ENCODE data around the gene NFKBIA. TPM values are rescaled to one million over a fixed set of nuclear protein-coding genes. Genes with fewer than 3 reads are reported as not detected.
"Not testable (repeated sequence)": the region's sequence is repeated elsewhere in the genome, so short reads cannot be mapped to it uniquely, and the experiment has no call there.

NFKBIA gene
- total RNA-seq, 6 experiments from 2014 or later = 84.8 to 140 (median 106) TPM

- DNase-seq = peak in 1 of 3 donors; percentile 35
- WGBS (ENCODE audit: insufficient coverage, low coverage, low lambda C conversion rate, missing lambda C conversion rate) = 57% methylated on average over 6 of the region's 11 CpGs
- Histone ChIP-seq H3K36me3 (no peaks in the 10 kb centered on the region), H3K4me1 (peaks cover 0 to 17% (median 3%) of the 10 kb centered on the region in 4 donors), H3K9me3 (no peaks in the 10 kb centered on the region), H3K4me3 (no peak overlapping the region), H3K27ac (peak overlapping the region; percentile 47 to 62 (median 53)), H3K27me3 (no peaks in the 10 kb centered on the region)
- peak; percentile 20 to 61 (median 48) for ATAC-seq
- intact Hi-C loops (cut with DNase I) = no loop called here
- no peak for TF ChIP-seq POLR2A (IDR thresholded peaks at IDR 0.05)
- TF ChIP-seq, protein P1, sequence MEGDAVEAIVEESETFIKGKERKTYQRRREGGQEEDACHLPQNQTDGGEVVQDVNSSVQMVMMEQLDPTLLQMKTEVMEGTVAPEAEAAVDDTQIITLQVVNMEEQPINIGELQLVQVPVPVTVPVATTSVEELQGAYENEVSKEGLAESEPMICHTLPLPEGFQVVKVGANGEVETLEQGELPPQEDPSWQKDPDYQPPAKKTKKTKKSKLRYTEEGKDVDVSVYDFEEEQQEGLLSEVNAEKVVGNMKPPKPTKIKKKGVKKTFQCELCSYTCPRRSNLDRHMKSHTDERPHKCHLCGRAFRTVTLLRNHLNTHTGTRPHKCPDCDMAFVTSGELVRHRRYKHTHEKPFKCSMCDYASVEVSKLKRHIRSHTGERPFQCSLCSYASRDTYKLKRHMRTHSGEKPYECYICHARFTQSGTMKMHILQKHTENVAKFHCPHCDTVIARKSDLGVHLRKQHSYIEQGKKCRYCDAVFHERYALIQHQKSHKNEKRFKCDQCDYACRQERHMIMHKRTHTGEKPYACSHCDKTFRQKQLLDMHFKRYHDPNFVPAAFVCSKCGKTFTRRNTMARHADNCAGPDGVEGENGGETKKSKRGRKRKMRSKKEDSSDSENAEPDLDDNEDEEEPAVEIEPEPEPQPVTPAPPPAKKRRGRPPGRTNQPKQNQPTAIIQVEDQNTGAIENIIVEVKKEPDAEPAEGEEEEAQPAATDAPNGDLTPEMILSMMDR (IDR thresholded peaks at IDR 0.05) = no peak
Observed at GRCh38 chr14:35384455-35385041, 20.0 kb downstream of the NFKBIA start.

- Histone ChIP-seq H3K9me3 (no peaks in the 10 kb centered on the region), H3K27ac (peak overlapping the region; percentile 33 to 62 (median 53)), H3K4me3 (no peak overlapping the region), H3K27me3 (no peaks in the 10 kb centered on the region), H3K36me3 (no peaks in the 10 kb centered on the region), H3K4me1 (peaks cover 0 to 17% (median 3%) of the 10 kb centered on the region in 4 donors)
- 72% methylated on average over 3 of the region's 10 CpGs for WGBS (ENCODE audit: insufficient coverage, low coverage, low lambda C conversion rate, missing lambda C conversion rate)
- ATAC-seq (no peak), DNase-seq (no peak)
- intact Hi-C loops (cut with DNase I) = no loop called here
- TF ChIP-seq POLR2A (IDR thresholded peaks at IDR 0.05) = no peak
- TF ChIP-seq, protein P1 (IDR thresholded peaks at IDR 0.05) = no peak
Observed at GRCh38 chr14:35383569-35384454, 20.7 kb downstream of the NFKBIA start.

DNA sequence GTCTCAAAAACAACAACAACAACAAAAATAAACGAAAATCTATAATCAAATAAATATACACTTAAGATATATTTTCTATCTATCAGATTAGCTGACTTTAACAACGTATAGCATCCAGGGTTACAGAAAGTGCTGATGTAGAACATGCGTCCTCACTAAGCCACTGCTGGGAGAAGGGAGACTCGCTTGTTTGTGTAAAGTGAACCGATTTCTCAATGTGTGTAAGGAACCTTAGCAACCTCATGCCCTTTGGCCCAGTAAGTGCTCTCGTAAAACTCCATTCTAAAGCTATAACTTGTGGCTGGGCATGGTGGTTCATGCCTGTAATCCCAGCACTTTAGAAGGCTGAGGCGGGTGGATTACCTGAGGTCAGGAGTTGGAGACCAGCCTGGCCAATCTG is 23.8 kb downstream of the NFKBIA start:
- no peak for TF ChIP-seq POLR2A (IDR thresholded peaks at IDR 0.05)
- TF ChIP-seq, protein P1 (IDR thresholded peaks at IDR 0.05) = no peak
- DNase-seq = no peak
- Histone ChIP-seq H3K36me3 (no peaks in the 10 kb centered on the region), H3K4me1 (peaks cover 0 to 15% (median 1%) of the 10 kb centered on the region in 4 donors), H3K27me3 (no peaks in the 10 kb centered on the region), H3K27ac (peak overlapping the region in 1 of 3 donors; percentile 33), H3K9me3 (no peaks in the 10 kb centered on the region), H3K4me3 (no peak overlapping the region)
- intact Hi-C loops (cut with DNase I) = no loop called here
- WGBS (ENCODE audit: insufficient coverage, low coverage, low lambda C conversion rate, missing lambda C conversion rate) = 43% methylated on average over 7 of the region's 7 CpGs
- peak; percentile 15 to 72 (median 44) for ATAC-seq

DNA sequence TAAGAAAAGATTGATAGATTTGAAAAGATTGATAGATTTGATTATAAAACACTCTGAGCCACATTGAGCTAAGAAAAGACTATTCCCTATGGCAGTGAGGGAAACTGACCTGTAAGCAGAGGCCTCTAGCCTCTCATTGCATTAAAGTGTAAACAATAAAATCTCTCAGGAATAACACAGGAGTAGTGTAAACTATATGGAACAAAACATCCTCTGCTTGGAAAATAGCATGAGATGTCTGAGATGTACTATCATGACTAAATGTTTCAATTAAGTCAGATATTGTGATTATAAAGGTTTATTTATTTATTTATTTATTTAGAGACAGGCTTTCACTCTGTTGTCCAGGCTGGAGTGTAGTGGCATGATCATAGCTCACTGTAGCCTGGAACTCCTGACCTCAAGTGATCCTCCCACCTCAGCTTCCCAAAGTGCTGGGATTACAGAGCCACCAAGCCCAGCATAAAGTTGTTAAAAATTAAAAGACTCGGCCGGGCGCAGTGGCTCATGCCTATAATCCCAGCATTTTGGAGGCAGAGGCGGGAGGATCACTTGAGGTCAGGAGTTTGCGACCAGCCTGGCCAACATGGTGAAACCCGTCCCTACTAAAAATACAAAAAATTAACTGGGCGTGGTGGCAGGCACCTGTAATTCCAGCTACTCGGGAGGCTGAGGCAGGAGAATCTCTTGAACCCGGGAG is 25.2 kb downstream of the NFKBIA start:
- H3K27me3 ChIP-seq; H3K36me3 ChIP-seq; H3K27ac ChIP-seq; H3K4me1 ChIP-seq; H3K4me3 ChIP-seq; H3K9me3 ChIP-seq; intact Hi-C loops (cut with DNase I); ATAC-seq; DNase-seq: not testable (repeated sequence)
- 79% methylated on average over 6 of the region's 9 CpGs for WGBS (ENCODE audit: insufficient coverage, low coverage, low lambda C conversion rate, missing lambda C conversion rate)

All from right lobe of liver (tissue), 6 donors.